HepG2 (cell line): ENCODE data around the gene SCN9A. TPM values are rescaled to one million over a fixed set of nuclear protein-coding genes. Genes with fewer than 3 reads are reported as not detected.

Source experiments
- CHD2 ChIP-seq: IDR thresholded peaks from 2 replicates; pipeline ENCODE4 v1.6.1; 2011; ENCODE audit warnings: low read depth, low read length, improper control_type of control experiment
- EEA1 ChIP-seq: sonication (generic); formaldehyde crosslinking; IDR thresholded peaks from 2 replicates; pipeline ENCODE4 v1.5.1; 2020; ENCODE audit warnings: mild to moderate bottlenecking, missing genetic modification reagents, borderline replicate concordance
- GATAD2A ChIP-seq: IDR thresholded peaks from 2 replicates; pipeline ENCODE4 v1.6.1; 2016
- HNF4G ChIP-seq, 2 experiments: sonication (generic) in 1 of 2; formaldehyde crosslinking in 1 of 2; IDR thresholded peaks; 2 replicates each; pipeline versions ENCODE4 v1.4.0 to v1.6.1; 2011 to 2020; ENCODE audit warnings: borderline replicate concordance in 2 of 2, low read depth in 2 of 2, mild to moderate bottlenecking in 2 of 2, low read length in 1 of 2, missing genetic modification reagents in 1 of 2, moderate library complexity in 1 of 2
- KLF11 ChIP-seq: IDR thresholded peaks from 2 replicates; pipeline ENCODE4 v1.6.1; 2016; ENCODE audit warnings: missing compliant biosample characterization
- PHF5A ChIP-seq: IDR thresholded peaks from one replicate; pipeline ENCODE4 v1.6.1; 2018; ENCODE audit warnings: low read depth, missing genetic modification reagents; ENCODE audit not compliant: unreplicated experiment
- SMC3 ChIP-seq: IDR thresholded peaks from 2 replicates; pipeline ENCODE4 v1.6.1; 2011; ENCODE audit warnings: low read length, improper control_type of control experiment
- SMYD3 ChIP-seq: sonication (generic); formaldehyde crosslinking; IDR thresholded peaks from 2 replicates; pipeline ENCODE4 v1.8.1; 2023; ENCODE audit warnings: mild to moderate bottlenecking, missing genetic modification reagents
- SOX6 ChIP-seq, 2 experiments: fragments of 450-650 bp in 1 of 2; sonication (generic) in 1 of 2; formaldehyde crosslinking in 1 of 2; IDR thresholded peaks; 2 replicates each; pipeline versions ENCODE4 v1.4.0 to v1.6.1; 2017 to 2020; ENCODE audit warnings: antibody characterized with exemption in 1 of 2, mild to moderate bottlenecking in 1 of 2, missing genetic modification reagents in 1 of 2
- TBX2 ChIP-seq: sonication (generic); formaldehyde crosslinking; IDR thresholded peaks from 2 replicates; pipeline ENCODE4 v1.5.0; 2020; ENCODE audit warnings: missing genetic modification reagents, mild to moderate bottlenecking, borderline replicate concordance
- TCF12 ChIP-seq, 2 experiments: fragments of 450-650 bp in 1 of 2; sonication (generic) in 1 of 2; formaldehyde crosslinking in 1 of 2; IDR thresholded peaks; 2 replicates each; pipeline versions ENCODE4 v1.6.1 to v1.8.0; 2017 to 2022; ENCODE audit warnings: antibody characterized with exemption in 1 of 2, mild to moderate bottlenecking in 1 of 2, missing genetic modification reagents in 1 of 2, moderate library complexity in 1 of 2
- ZFYVE20 ChIP-seq: sonication (generic); formaldehyde crosslinking; IDR thresholded peaks from 2 replicates; pipeline ENCODE4 v1.8.0; 2023; ENCODE audit warnings: low read depth, mild to moderate bottlenecking, moderate library complexity, missing genetic modification reagents, borderline replicate concordance
- ZNF136 ChIP-seq: sonication (generic); formaldehyde crosslinking; IDR thresholded peaks from 2 replicates; pipeline ENCODE4 v1.8.1; 2022; ENCODE audit warnings: low read depth, mild to moderate bottlenecking, moderate library complexity, missing genetic modification reagents
- ZNF205 ChIP-seq: IDR thresholded peaks from 2 replicates; pipeline ENCODE4 v1.6.1; 2018; ENCODE audit warnings: missing biosample characterization, missing genetic modification reagents
- ZNF350 ChIP-seq: sonication (generic); formaldehyde crosslinking; IDR thresholded peaks from 2 replicates; pipeline ENCODE4 v1.4.0; 2020; ENCODE audit warnings: mild to moderate bottlenecking, low read depth, missing genetic modification reagents, borderline replicate concordance
- ZNF432 ChIP-seq: sonication (generic); formaldehyde crosslinking; IDR thresholded peaks from 2 replicates; pipeline ENCODE4 v1.5.0; 2020; ENCODE audit warnings: missing genetic modification reagents, mild to moderate bottlenecking, borderline replicate concordance
- ZNF558 ChIP-seq: sonication (generic); formaldehyde crosslinking; IDR thresholded peaks from 2 replicates; pipeline ENCODE4 v1.9.0; 2022; ENCODE audit warnings: mild to moderate bottlenecking, missing genetic modification reagents, borderline replicate concordance
- ZNF589 ChIP-seq: sonication (generic); formaldehyde crosslinking; conservative IDR thresholded peaks from 2 replicates; pipeline ENCODE4 v1.8.0; 2022; ENCODE audit warnings: mild to moderate bottlenecking, moderate library complexity, missing genetic modification reagents
- ZNF7 ChIP-seq: IDR thresholded peaks from 2 replicates; pipeline ENCODE4 v1.6.1; 2016; ENCODE audit warnings: missing biosample characterization, missing genetic modification reagents
- ZNF761 ChIP-seq: sonication (generic); formaldehyde crosslinking; conservative IDR thresholded peaks from 2 replicates; pipeline ENCODE4 v1.4.0; 2020; ENCODE audit warnings: mild to moderate bottlenecking, missing genetic modification reagents
- ZSCAN9 ChIP-seq: IDR thresholded peaks from 2 replicates; pipeline ENCODE4 v1.6.1; 2016; ENCODE audit warnings: borderline replicate concordance
- polyA plus RNA-seq, 8 experiments: library from polyadenylated mRNA; depleted of rRNA in 3 of 8; stranded (reverse) in 7 of 8; unstranded in 1 of 8; fragments of >200 nt; fragmentation: Illumina TruSeq in 4 of 8; extraction: Trizol in 4 of 8; gene quantifications; 2 replicates each; pipeline versions ENCODE4 v1.2.1 to v1.2.3, GENCODE V29; 2011 to 2016; ENCODE audit warnings: low read depth in 4 of 8, missing spikeins in 1 of 8, mixed read lengths in 1 of 8; ENCODE audit not compliant: insufficient read depth in 1 of 8
- total RNA-seq, 5 experiments: library from RNA; depleted of rRNA; stranded (reverse); fragments of >200 nt; fragmentation: Illumina TruSeq; extraction: Trizol; gene quantifications; 2 replicates each; pipeline ENCODE4 v1.2.3, GENCODE V29; 2016; ENCODE audit warnings: low read depth in 1 of 5
- TF ChIP-seq, protein P1 (sequence below), 2 experiments: fragments of 450-650 bp in 1 of 2; sonication (generic) in 1 of 2; formaldehyde crosslinking; IDR thresholded peaks; 2 replicates each; pipeline versions ENCODE4 v1.5.0 to v1.8.0; 2020 to 2022; ENCODE audit warnings: mild to moderate bottlenecking in 1 of 2, missing genetic modification reagents in 1 of 2
- TF ChIP-seq, protein P2 (sequence below): sonication (generic); formaldehyde crosslinking; IDR thresholded peaks from 2 replicates; pipeline ENCODE4 v1.9.0; 2021; ENCODE audit warnings: missing genetic modification reagents, borderline replicate concordance

Gene SCN9A
- total and polyA plus RNA-seq, 2 of the 13 experiments (the other 11 are each of a cell fraction or from before 2014, with no cell fraction given) = 15.3 to 24.3 TPM

DNA sequence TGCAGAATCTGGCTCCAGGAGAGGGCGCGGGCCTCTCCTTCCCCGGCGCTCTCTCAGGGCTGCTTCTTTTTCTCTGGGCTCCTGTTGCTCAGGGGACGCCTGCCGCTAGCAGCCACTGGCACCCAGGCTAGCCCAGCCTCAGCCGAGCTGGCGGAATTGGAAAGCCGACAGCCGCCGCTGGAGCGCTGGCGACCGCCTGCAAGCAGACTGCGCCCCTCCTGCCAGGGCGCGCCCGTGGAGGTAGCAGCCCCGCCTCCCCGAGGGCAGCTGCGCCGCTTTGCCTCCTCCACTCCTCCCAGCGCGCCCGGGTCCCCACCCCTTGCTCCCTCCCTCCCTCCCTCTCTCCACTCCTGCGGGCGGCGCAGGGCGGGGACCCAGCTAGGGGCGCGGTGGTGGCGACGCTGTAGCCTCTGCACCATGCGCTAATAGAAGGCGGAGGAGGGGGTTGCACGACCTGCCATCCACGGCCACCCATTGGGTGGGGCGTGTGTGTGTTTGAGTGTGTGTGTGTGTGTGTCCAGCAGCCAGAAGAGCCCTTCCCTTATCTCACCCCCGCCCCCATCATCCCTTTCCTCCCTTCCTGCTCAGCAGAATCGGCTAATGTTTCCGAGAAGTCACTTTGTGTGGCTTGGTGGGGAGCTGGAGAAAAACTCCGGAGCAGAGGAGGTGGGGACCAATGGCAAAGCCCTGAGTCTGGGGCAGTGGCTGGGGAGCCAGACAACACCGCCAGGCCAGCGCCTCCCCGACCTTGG is at the start of gene SCN9A (continued):
- TF ChIP-seq ZNF558 (CRISPR knock-in tag) (no peak), KLF11 (CRISPR knock-in tag) (peak; percentile 35; the same call in 1 of the 2 replicates), GATAD2A (CRISPR knock-in tag) (peak; percentile 78), ZNF136 (CRISPR knock-in tag) (0 out of 2 replicates have a peak, but pooled peaks have one; percentile 64), CHD2 (no peak), ZNF7 (CRISPR knock-in tag) (no peak), ZNF205 (CRISPR knock-in tag) (no peak), ZFYVE20 (CRISPR knock-in tag) (0 out of 2 replicates have a peak, but pooled peaks have one; percentile 22), TBX2 (CRISPR knock-in tag) (peak; percentile 71; the same call in 1 of the 2 replicates), ZSCAN9 (peak; percentile 22; the same call in 1 of the 2 replicates), EEA1 (CRISPR knock-in tag) (peak; percentile 82; the same call in 1 of the 2 replicates), PHF5A (CRISPR knock-in tag) (peak; percentile 27), ZNF432 (CRISPR knock-in tag) (no peak), SMC3 (no peak), HNF4G (IDR thresholded peaks at IDR 0.05; ENCODE audit: borderline replicate concordance, low read depth, low read length) (no peak; the same call in 1 of the 2 replicates), HNF4G (CRISPR knock-in tag; IDR thresholded peaks at IDR 0.05; ENCODE audit: borderline replicate concordance, low read depth) (peak; percentile 37; the same call in 1 of the 2 replicates), ZNF589 (CRISPR knock-in tag) (peak; percentile 7; the same call in 1 of the 2 replicates), TCF12 (IDR thresholded peaks at IDR 0.05) (no peak), TCF12 (CRISPR knock-in tag; IDR thresholded peaks at IDR 0.05) (no peak), SMYD3 (CRISPR knock-in tag) (peak; percentile 95; the same call in 1 of the 2 replicates), SOX6 (IDR thresholded peaks at IDR 0.05) (no peak), SOX6 (CRISPR knock-in tag; IDR thresholded peaks at IDR 0.05) (peak; percentile 90), ZNF761 (peak; percentile 87; the same call in 1 of the 2 replicates), ZNF350 (peak; percentile 86; the same call in 1 of the 2 replicates)
- TF ChIP-seq, protein P1, sequence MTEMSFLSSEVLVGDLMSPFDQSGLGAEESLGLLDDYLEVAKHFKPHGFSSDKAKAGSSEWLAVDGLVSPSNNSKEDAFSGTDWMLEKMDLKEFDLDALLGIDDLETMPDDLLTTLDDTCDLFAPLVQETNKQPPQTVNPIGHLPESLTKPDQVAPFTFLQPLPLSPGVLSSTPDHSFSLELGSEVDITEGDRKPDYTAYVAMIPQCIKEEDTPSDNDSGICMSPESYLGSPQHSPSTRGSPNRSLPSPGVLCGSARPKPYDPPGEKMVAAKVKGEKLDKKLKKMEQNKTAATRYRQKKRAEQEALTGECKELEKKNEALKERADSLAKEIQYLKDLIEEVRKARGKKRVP (CRISPR knock-in tag; IDR thresholded peaks at IDR 0.05) = 0 out of 4 replicates have a peak, but pooled peaks of 1 of the 2 experiments have one; percentile 62
- TF ChIP-seq, protein P2, sequence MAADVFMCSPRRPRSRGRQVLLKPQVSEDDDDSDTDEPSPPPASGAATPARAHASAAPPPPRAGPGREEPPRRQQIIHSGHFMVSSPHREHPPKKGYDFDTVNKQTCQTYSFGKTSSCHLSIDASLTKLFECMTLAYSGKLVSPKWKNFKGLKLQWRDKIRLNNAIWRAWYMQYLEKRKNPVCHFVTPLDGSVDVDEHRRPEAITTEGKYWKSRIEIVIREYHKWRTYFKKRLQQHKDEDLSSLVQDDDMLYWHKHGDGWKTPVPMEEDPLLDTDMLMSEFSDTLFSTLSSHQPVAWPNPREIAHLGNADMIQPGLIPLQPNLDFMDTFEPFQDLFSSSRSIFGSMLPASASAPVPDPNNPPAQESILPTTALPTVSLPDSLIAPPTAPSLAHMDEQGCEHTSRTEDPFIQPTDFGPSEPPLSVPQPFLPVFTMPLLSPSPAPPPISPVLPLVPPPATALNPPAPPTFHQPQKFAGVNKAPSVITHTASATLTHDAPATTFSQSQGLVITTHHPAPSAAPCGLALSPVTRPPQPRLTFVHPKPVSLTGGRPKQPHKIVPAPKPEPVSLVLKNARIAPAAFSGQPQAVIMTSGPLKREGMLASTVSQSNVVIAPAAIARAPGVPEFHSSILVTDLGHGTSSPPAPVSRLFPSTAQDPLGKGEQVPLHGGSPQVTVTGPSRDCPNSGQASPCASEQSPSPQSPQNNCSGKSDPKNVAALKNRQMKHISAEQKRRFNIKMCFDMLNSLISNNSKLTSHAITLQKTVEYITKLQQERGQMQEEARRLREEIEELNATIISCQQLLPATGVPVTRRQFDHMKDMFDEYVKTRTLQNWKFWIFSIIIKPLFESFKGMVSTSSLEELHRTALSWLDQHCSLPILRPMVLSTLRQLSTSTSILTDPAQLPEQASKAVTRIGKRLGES (CRISPR knock-in tag) = no peak
